Chondrocyte (in vitro differentiated cells): ENCODE results near the gene SLC30A2. TPM values are rescaled to one million over a fixed set of nuclear protein-coding genes. Genes with fewer than 3 reads are reported as not detected.

Source experiments
- DNase-seq: peaks from one replicate; pipeline ENCODE4 v3.0.0; 2021; ENCODE audit warnings: mixed read lengths, low spot score
- H3K27ac Mint-ChIP-seq: one replicate; pipeline ENCODE4 v1.8.0; 2021; ENCODE audit warnings: mild to moderate bottlenecking, moderate library complexity, mixed read lengths; ENCODE audit not compliant: unreplicated experiment
- H3K27me3 Mint-ChIP-seq: 2 replicates; pipeline ENCODE4 v1.8.0; 2021; ENCODE audit warnings: low read depth, mixed read lengths
- H3K36me3 Mint-ChIP-seq: 2 replicates; pipeline ENCODE4 v1.8.0; 2021; ENCODE audit warnings: low read depth, mixed read lengths
- H3K4me1 Mint-ChIP-seq: 2 replicates; pipeline ENCODE4 v1.8.0; 2021; ENCODE audit warnings: low read depth, mild to moderate bottlenecking, mixed read lengths
- H3K4me3 Mint-ChIP-seq: one replicate; pipeline ENCODE4 v1.8.0; 2021; ENCODE audit warnings: mild to moderate bottlenecking, moderate library complexity, mixed read lengths; ENCODE audit not compliant: unreplicated experiment
- H3K9me3 Mint-ChIP-seq: 2 replicates; pipeline ENCODE4 v1.8.0; 2021; ENCODE audit warnings: low read depth, mixed read lengths
- total RNA-seq: library from RNA; stranded (reverse); gene quantifications from 3 replicates; pipeline ENCODE4 v1.2.1, GENCODE V29; 2021
- TF ChIP-seq, protein P1 (sequence below): fragments of 200-600 bp; sonication (generic); IDR thresholded peaks from 2 replicates; pipeline ENCODE4 v1.5.0; 2021; ENCODE audit warnings: antibody characterized with exemption, mild to moderate bottlenecking, moderate library complexity

SLC30A2 gene
- total RNA-seq, 1 donor from 2014 or later: 0.12 TPM

DNA sequence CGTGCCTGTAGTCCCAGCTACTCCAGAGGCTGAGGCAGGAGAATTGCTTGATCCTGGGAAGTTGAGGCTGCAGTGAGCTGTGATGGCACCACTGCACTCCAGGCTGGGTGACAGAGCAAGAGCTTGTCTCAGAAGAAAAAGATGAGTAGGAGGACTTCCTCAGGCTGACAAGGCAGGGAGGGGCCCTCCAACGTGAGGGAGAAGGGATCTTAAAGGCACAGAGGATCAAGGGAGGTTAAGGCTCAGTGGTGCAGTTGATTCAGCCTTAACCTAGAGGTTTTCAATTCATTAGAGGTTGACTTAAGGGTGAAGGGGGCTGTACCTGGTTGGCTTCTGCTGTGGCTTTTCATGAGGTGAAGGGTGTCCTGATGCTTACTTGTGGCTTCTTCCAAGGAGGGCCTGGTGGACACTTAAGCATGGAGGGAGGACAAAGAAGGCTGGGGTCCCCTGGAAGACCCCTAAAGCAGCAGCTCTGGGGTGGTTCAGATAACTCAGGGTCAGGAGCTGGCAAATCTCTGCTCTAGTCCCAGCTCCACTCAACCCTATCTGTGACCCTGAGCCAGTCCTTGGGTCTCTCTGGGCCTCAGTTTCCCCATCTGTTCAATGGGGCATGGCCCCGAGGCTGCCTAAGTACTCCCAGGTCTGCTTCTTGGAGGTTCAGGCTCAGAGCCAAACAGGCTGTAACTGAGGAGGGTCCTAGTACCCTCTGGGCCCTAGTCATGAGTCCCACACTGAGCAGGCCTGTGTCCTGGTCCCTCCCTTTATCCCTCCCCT is 18.0 kb downstream of the SLC30A2 start:
- H3K27ac Mint-ChIP-seq: no peak overlapping the region
- H3K4me1 Mint-ChIP-seq: peaks cover 21% of the 10 kb centered on the region
- TF ChIP-seq, protein P1, sequence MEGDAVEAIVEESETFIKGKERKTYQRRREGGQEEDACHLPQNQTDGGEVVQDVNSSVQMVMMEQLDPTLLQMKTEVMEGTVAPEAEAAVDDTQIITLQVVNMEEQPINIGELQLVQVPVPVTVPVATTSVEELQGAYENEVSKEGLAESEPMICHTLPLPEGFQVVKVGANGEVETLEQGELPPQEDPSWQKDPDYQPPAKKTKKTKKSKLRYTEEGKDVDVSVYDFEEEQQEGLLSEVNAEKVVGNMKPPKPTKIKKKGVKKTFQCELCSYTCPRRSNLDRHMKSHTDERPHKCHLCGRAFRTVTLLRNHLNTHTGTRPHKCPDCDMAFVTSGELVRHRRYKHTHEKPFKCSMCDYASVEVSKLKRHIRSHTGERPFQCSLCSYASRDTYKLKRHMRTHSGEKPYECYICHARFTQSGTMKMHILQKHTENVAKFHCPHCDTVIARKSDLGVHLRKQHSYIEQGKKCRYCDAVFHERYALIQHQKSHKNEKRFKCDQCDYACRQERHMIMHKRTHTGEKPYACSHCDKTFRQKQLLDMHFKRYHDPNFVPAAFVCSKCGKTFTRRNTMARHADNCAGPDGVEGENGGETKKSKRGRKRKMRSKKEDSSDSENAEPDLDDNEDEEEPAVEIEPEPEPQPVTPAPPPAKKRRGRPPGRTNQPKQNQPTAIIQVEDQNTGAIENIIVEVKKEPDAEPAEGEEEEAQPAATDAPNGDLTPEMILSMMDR: no peak
- H3K36me3 Mint-ChIP-seq: no peaks in the 10 kb centered on the region
- H3K9me3 Mint-ChIP-seq: no peaks in the 10 kb centered on the region
- no peak for DNase-seq
- no peak overlapping the region for H3K4me3 Mint-ChIP-seq
- H3K27me3 Mint-ChIP-seq: no peaks in the 10 kb centered on the region

DNA sequence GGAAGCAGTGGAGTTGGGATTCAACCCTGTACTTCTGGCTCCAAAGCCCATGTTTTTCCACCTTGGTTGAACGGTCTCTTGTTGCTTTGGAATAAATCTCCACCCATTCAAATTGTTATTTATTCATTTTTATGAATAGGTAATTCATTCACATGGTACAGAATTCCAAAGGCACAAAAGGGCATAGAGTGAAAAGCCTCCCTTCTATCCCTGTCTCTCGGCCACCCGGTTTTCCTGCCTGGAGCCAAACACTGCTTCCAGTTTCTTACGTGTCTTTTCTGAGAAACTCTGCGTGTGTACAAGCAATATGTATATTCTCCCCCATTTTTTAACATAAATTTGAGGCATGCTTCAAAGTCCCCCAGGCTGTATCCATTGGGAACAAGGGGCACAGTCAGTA is 20.4 kb downstream of the SLC30A2 start:
- DNase-seq: no peak
- TF ChIP-seq, protein P1: no peak
- no peaks in the 10 kb centered on the region for H3K36me3 Mint-ChIP-seq
- H3K4me3 Mint-ChIP-seq: no peak overlapping the region
- H3K9me3 Mint-ChIP-seq: no peaks in the 10 kb centered on the region
- H3K4me1 Mint-ChIP-seq: peaks cover 40% of the 10 kb centered on the region
- H3K27me3 Mint-ChIP-seq: no peaks in the 10 kb centered on the region
- no peak overlapping the region for H3K27ac Mint-ChIP-seq

DNA sequence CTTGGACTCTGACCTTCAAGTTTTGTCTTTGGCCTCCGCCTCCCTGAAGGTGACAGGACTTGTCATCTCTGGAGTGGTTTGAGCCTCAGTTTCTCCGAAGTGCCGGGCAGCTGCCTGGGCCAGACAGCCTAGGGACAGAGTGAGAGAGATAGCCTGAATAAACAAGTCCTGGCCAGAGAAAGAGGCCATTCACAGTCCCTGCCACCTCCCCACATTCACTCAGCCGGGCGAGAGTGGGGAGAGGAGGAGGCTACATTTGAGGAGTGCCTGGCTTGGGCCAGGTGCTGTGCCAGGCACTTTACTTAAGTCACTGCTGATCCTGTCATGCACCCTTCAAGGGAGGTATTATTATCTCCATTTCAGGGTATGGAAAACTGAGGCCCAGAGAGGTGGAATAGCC is 20.9 kb downstream of the SLC30A2 start:
- DNase-seq: no peak
- Mint-ChIP-seq H3K27me3 (no peaks in the 10 kb centered on the region), H3K27ac (no peak overlapping the region), H3K4me1 (peaks cover 44% of the 10 kb centered on the region), H3K4me3 (no peak overlapping the region), H3K9me3 (no peaks in the 10 kb centered on the region), H3K36me3 (no peaks in the 10 kb centered on the region)
- TF ChIP-seq, protein P1: no peak

DNA sequence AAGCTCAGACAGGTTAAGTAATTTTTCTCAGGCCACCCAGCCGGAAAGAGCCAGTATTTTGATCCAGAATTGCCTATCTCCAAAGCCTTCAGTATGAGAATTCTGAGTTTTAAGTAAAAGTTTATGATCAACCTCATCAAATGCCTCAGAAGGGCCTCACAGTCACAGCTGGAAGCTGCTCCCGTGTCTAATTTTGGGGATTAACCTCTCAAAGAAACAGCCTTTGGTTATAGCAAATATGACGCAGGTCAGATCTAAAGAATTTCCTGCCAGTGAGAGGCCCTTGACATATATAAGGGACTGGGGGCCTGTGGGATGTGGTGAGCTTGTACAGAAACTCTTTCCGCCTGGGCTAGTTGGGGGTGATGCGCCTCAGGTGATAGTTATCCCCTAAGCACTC is 22.1 kb downstream of the SLC30A2 start:
- no peak overlapping the region for H3K27ac Mint-ChIP-seq
- no peaks in the 10 kb centered on the region for H3K36me3 Mint-ChIP-seq
- peaks cover 57% of the 10 kb centered on the region for H3K4me1 Mint-ChIP-seq
- no peaks in the 10 kb centered on the region for H3K9me3 Mint-ChIP-seq
- TF ChIP-seq, protein P1: no peak
- H3K4me3 Mint-ChIP-seq: no peak overlapping the region
- DNase-seq: no peak
- H3K27me3 Mint-ChIP-seq: no peaks in the 10 kb centered on the region

DNA sequence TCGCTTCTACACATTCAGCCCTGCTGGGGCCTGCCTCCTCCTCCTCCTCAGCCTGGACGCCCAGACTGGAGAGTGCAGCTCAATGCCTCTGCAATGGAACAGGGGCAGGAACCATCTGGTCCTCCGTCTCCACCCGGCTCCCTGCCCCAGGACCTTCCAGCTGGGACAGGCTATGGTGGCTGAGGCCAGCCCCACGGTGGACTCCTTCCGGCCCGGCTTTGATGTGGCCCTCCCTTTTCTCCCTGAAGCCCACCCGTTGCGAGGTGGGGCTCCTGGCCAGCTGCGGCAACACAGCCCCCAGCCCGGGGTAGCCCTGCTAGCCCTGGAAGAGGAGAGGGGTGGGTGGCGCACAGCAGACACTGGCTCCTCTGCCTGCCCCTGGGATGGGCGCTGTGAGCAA is 22.9 kb downstream of the SLC30A2 start:
- H3K27ac Mint-ChIP-seq: no peak overlapping the region
- H3K27me3 Mint-ChIP-seq: no peaks in the 10 kb centered on the region
- TF ChIP-seq, protein P1: no peak
- H3K9me3 Mint-ChIP-seq: no peaks in the 10 kb centered on the region
- H3K4me3 Mint-ChIP-seq: peak overlapping the region; percentile 52
- H3K4me1 Mint-ChIP-seq: peaks cover 64% of the 10 kb centered on the region
- H3K36me3 Mint-ChIP-seq: no peaks in the 10 kb centered on the region
- no peak for DNase-seq
